Muscle of back (tissue), 10 donors: ENCODE results near the gene PIKFYVE. TPM values are rescaled to one million over a fixed set of nuclear protein-coding genes. Genes with fewer than 3 reads are reported as not detected.

ENCODE experiments used
- polyA plus RNA-seq, 10 donors: library from polyadenylated mRNA; unstranded; fragments of 120-200 nt; gene quantifications; one replicate each; pipeline ENCODE4 v1.2.1, GENCODE V29; 2013; ENCODE audit not compliant: insufficient read length in 10 of 10

PIKFYVE gene
- polyA plus RNA-seq, 10 donors = 12.2 to 23.1 (median 17.4) TPM

Other genes with a start within 250 kb of the PIKFYVE start
- 1 to 10 TPM; 5.3 to 8.9 (median 7.1) TPM for gene PLEKHM3, start 240.7 kb upstream of the PIKFYVE start, polyA plus RNA-seq
- not detected for gene CRYGD, start 141.7 kb upstream of the PIKFYVE start, polyA plus RNA-seq
- gene CRYGC, start 136.4 kb upstream of the PIKFYVE start, polyA plus RNA-seq = not detected
- gene CRYGB, start 120.1 kb upstream of the PIKFYVE start, polyA plus RNA-seq = not detected
- not detected for gene CRYGA, start 102.7 kb upstream of the PIKFYVE start, polyA plus RNA-seq
- not detected for gene C2orf80, start 76.2 kb upstream of the PIKFYVE start, polyA plus RNA-seq
- gene IDH1, start 11.2 kb upstream of the PIKFYVE start, polyA plus RNA-seq = 10 to 100 TPM; 33.1 to 45.9 (median 40.1) TPM
- gene PTH2R, start 140.5 kb downstream of the PIKFYVE start, polyA plus RNA-seq = 1 to 10 TPM in 1 of 10 donors, under 1 TPM in 6, not detected in 3; 0.12 to 1.2 (median 0.43) TPM